ENCODE data around the gene RNF144B.
"Not testable (repeated sequence)": the region's sequence is repeated elsewhere in the genome, so short reads cannot be mapped to it uniquely, and the experiment has no call there.

Gene RNF144B

GRCh38 chr6:18406955-18407749 is 20.0 kb downstream of the RNF144B start:
- no peak for DNase-seq

GRCh38 chr6:18409602-18410001 is 22.5 kb downstream of the RNF144B start:
- not testable (repeated sequence) for DNase-seq

GRCh38 chr6:18410412-18410811 is 23.3 kb downstream of the RNF144B start:
- DNase-seq: no peak

- DNase-seq: no peak
Measured at GRCh38 chr6:18412068-18412467, 24.9 kb downstream of the RNF144B start.

GRCh38 chr6:18412644-18413043 is 25.5 kb downstream of the RNF144B start:
- DNase-seq: no peak

- DNase-seq: no peak
Measured at GRCh38 chr6:18413381-18413780, 26.2 kb downstream of the RNF144B start.

GRCh38 chr6:18414116-18414515 is 27.0 kb downstream of the RNF144B start:
- DNase-seq: no peak

- DNase-seq: no peak
Measured at GRCh38 chr6:18415207-18415606, 28.1 kb downstream of the RNF144B start.

GRCh38 chr6:18415671-18416340 is 28.7 kb downstream of the RNF144B start:
- DNase-seq: no peak

- DNase-seq: no peak
Measured at GRCh38 chr6:18416341-18416679, 29.2 kb downstream of the RNF144B start.

GRCh38 chr6:18420328-18420727 is 33.2 kb downstream of the RNF144B start:
- no peak for DNase-seq

- DNase-seq: no peak
Measured at GRCh38 chr6:18422136-18422535, 35.0 kb downstream of the RNF144B start.

- no peak for DNase-seq
Measured at GRCh38 chr6:18423426-18423825, 36.3 kb downstream of the RNF144B start.

- DNase-seq: no peak
Measured at GRCh38 chr6:18424201-18424600, 37.1 kb downstream of the RNF144B start.

GRCh38 chr6:18425218-18425617 is 38.1 kb downstream of the RNF144B start:
- no peak for DNase-seq

- no peak for DNase-seq
Measured at GRCh38 chr6:18427296-18427695, 40.1 kb downstream of the RNF144B start.

- DNase-seq: no peak
Measured at GRCh38 chr6:18429655-18430297, 42.6 kb downstream of the RNF144B start.

- DNase-seq: no peak
Measured at GRCh38 chr6:18431581-18431980, 44.4 kb downstream of the RNF144B start.

GRCh38 chr6:18432180-18432579 is 45.0 kb downstream of the RNF144B start:
- DNase-seq: no peak

- DNase-seq: no peak
Measured at GRCh38 chr6:18432619-18433018, 45.5 kb downstream of the RNF144B start.

GRCh38 chr6:18433059-18433458 is 45.9 kb downstream of the RNF144B start:
- no peak for DNase-seq

- no peak for DNase-seq
Measured at GRCh38 chr6:18436341-18436740, 49.2 kb downstream of the RNF144B start.

GRCh38 chr6:18439581-18439980 is 52.4 kb downstream of the RNF144B start:
- no peak for DNase-seq
